ENCODE results near the gene ITGAD. TPM values are rescaled to one million over a fixed set of nuclear protein-coding genes. Genes with fewer than 3 reads are reported as not detected.
A peak's percentile ranks its signal among the peaks of the same experiment; 100 is the strongest.

Gene ITGAD
- total and polyA plus RNA-seq, 2 of the 8 experiments (the other 6 are each of a cell fraction or from before 2014, with no cell fraction given): 0.06 TPM; not detected in 1

DNA sequence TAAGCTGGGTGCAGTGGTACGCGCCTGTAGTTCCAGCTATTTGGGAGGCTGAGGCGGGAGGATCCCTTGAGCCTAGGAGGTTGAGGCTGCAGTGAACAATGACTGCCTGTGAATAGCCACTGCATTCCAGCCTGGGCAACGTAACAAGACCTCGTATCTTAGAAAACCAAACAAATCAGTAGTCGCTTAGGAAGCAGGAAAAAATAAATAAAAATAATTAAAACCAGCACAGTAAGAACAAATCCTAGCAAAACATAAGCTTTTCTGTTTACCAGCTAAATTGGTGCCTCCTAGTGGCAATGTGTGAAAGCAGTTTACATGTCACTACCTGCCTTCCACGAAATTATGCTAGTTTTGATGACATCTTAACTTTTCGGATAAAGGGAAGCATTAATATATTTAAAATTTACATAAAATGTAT, 67.5 kb downstream of the ITGAD start:
- Histone ChIP-seq H2AFZ (ENCODE audit: low read length) (no peak overlapping the region), H3K23me2 (ENCODE audit: low read depth, low read length) (peaks cover 11% of the 10 kb centered on the region; the same call in 1 of the 2 replicates), H3K4me1 (replicated peaks in 1 of 4; ENCODE audit: control insufficient read depth in 3 of 4, insufficient read depth in 4 of 4, low read length in 3 of 4) (peaks cover 0 to 16% (median 6%) of the 10 kb centered on the region in 4 experiments; a peak in 5 of 7 replicates), H3K4ac (replicated peaks; ENCODE audit: insufficient read length, low read depth, low read length) (no peak overlapping the region), H4K5ac (ENCODE audit: insufficient read length, low read depth, low read length) (no peak overlapping the region), H2BK20ac (ENCODE audit: low read length) (no peak overlapping the region), H3K9ac (replicated peaks in 1 of 4; ENCODE audit: extremely low read depth in 1 of 4, low read depth in 3 of 4, low read length in 3 of 4) (no peak overlapping the region; a peak in 1 of 7 replicates), H3K14ac (ENCODE audit: insufficient read length) (no peak overlapping the region), H4K91ac (replicated peaks; ENCODE audit: insufficient read length, low read length) (no peak overlapping the region), H2BK15ac (ENCODE audit: low read length) (no peak overlapping the region), H3K4me2 (ENCODE audit: insufficient read depth in 1 of 2, low read depth in 2 of 2, low read length in 2 of 2) (peak overlapping the region; percentile 87 to 88; a peak in 3 of 4 replicates), H3K79me2 (ENCODE audit: control insufficient read depth in 1 of 2, insufficient read depth in 2 of 2, low read length in 2 of 2) (peaks cover 0 to 22% of the 10 kb centered on the region in 2 experiments; a peak in 2 of 4 replicates), H2BK12ac (ENCODE audit: low read depth, low read length) (no peak overlapping the region), H4K8ac (ENCODE audit: extremely low read depth, insufficient read depth, low read length) (no peak overlapping the region), H3K18ac (ENCODE audit: extremely low read depth, low read length) (no peak overlapping the region), H3K56ac (replicated peaks; ENCODE audit: insufficient read length, low read depth, low read length) (no peak overlapping the region), H3K4me3 (ENCODE audit: extremely low read depth in 1 of 4, insufficient read depth in 2 of 4, low read depth in 3 of 4, low read length in 4 of 4) (peak overlapping the region in 2 of 4 experiments; percentile 70 to 73; a peak in 3 of 8 replicates), H3K27me3 (replicated peaks in 1 of 4; ENCODE audit: control insufficient read depth in 3 of 4, extremely low read depth in 1 of 4, insufficient read depth in 3 of 4, low read length in 3 of 4) (no peaks in the 10 kb centered on the region), H2AK5ac (ENCODE audit: low read depth, low read length) (no peak overlapping the region), H3K23ac (ENCODE audit: insufficient read length) (no peak overlapping the region), H2BK5ac (ENCODE audit: low read depth, low read length) (no peak overlapping the region), H3K9me3 (ENCODE audit: insufficient read depth in 2 of 2, low read depth in 1 of 2, low read length in 1 of 2) (no peaks in the 10 kb centered on the region), H3K79me1 (ENCODE audit: low read depth, low read length) (peaks cover 8% of the 10 kb centered on the region), H2BK120ac (replicated peaks; ENCODE audit: low read depth, low read length) (no peak overlapping the region), H3K36me3 (ENCODE audit: control insufficient read depth in 2 of 4, insufficient read depth in 4 of 4, low read length in 3 of 4) (peaks cover 0 to 13% (median 1%) of the 10 kb centered on the region in 4 experiments; a peak in 4 of 8 replicates), H4K20me1 (replicated peaks in 1 of 2; ENCODE audit: control insufficient read depth in 1 of 2, insufficient read depth in 2 of 2, low read length in 2 of 2) (peaks cover 12 to 15% of the 10 kb centered on the region in 2 experiments), H3K27ac (ENCODE audit: low read depth, low read length) (no peak overlapping the region)
- POLR2A ChIA-PET (ENCODE audit: partially characterized antibody): interaction anchor here (1.0 to 4.5 kb wide), 12 partner anchors 8 to 387 kb away, joined by 3 to 40 read pairs (median 5); partner anchors contain the start of genes FUS, TGFB1I1, ZNF646 and ZNF668
- WGBS, 2 experiments (ENCODE audit: extremely low coverage in 1 of 2, insufficient coverage in 1 of 2, insufficient read length in 1 of 2, insufficient replicate concordance in 2 of 2, low coverage in 1 of 2, low lambda C conversion rate in 2 of 2, missing lambda C conversion rate in 1 of 2): 73% methylated on average over 8 of the region's 8 CpGs; no CpG with 5 or more reads in 1 of the 2 experiments
- DNase-seq (ENCODE audit: low read depth in 1 of 2, low spot score in 2 of 2): no peak
- CTCF ChIA-PET (ENCODE audit: partially characterized antibody): interaction anchor here (0.7 to 2.7 kb wide), 31 partner anchors 8 to 418 kb away, joined by 3 to 35 read pairs (median 4); partner anchors contain the start of genes AHSP, TGFB1I1 and ZNF267
- FAIRE-seq: no peak
- TF ChIP-seq SP4 (IDR thresholded peaks at IDR 0.05; ENCODE audit: low read length) (no peak), HDAC2 (IDR thresholded peaks at IDR 0.05; ENCODE audit: borderline replicate concordance in 1 of 2, low read depth in 2 of 2, low read length in 2 of 2) (no peak), TAF1 (IDR thresholded peaks at IDR 0.05; ENCODE audit: low read depth, low read length) (no peak), FOSL1 (IDR thresholded peaks at IDR 0.05; ENCODE audit: insufficient read depth, low read depth, low read length) (no peak), NRF1 (IDR thresholded peaks at IDR 0.05; ENCODE audit: low read depth, low read length) (no peak), KDM4A (IDR thresholded peaks at IDR 0.05; ENCODE audit: low read depth, low read length, severe bottlenecking) (no peak), BCL11A (IDR thresholded peaks at IDR 0.05; ENCODE audit: low read depth in 2 of 2, low read length in 2 of 2) (no peak), CHD1 (IDR thresholded peaks at IDR 0.05; ENCODE audit: low read depth, low read length) (no peak)
- TF ChIP-seq, protein P1, sequence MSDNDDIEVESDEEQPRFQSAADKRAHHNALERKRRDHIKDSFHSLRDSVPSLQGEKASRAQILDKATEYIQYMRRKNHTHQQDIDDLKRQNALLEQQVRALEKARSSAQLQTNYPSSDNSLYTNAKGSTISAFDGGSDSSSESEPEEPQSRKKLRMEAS (IDR thresholded peaks at IDR 0.05): no peak
- TF ChIP-seq, protein P2, sequence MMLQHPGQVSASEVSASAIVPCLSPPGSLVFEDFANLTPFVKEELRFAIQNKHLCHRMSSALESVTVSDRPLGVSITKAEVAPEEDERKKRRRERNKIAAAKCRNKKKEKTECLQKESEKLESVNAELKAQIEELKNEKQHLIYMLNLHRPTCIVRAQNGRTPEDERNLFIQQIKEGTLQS (IDR thresholded peaks at IDR 0.05; ENCODE audit: insufficient read depth, low read depth, low read length): no peak

All from H1 (cell line).